Stimulated activated CD8-positive, alpha-beta memory T cell treated with anti-CD3 and anti-CD28 coated beads, Interleukin-2, amount 100 ng/mL, for 48 hours (primary cell): ENCODE measurements around the gene CSNK2B.
A peak's percentile ranks its signal among the peaks of the same experiment; 100 is the strongest.

Experiments used
- DNase-seq, 2 donors: peaks; one replicate each; pipeline ENCODE4 v3.0.0-alpha.2; 2020; ENCODE audit warnings: low read depth in 2 of 2

Gene CSNK2B

DNA sequence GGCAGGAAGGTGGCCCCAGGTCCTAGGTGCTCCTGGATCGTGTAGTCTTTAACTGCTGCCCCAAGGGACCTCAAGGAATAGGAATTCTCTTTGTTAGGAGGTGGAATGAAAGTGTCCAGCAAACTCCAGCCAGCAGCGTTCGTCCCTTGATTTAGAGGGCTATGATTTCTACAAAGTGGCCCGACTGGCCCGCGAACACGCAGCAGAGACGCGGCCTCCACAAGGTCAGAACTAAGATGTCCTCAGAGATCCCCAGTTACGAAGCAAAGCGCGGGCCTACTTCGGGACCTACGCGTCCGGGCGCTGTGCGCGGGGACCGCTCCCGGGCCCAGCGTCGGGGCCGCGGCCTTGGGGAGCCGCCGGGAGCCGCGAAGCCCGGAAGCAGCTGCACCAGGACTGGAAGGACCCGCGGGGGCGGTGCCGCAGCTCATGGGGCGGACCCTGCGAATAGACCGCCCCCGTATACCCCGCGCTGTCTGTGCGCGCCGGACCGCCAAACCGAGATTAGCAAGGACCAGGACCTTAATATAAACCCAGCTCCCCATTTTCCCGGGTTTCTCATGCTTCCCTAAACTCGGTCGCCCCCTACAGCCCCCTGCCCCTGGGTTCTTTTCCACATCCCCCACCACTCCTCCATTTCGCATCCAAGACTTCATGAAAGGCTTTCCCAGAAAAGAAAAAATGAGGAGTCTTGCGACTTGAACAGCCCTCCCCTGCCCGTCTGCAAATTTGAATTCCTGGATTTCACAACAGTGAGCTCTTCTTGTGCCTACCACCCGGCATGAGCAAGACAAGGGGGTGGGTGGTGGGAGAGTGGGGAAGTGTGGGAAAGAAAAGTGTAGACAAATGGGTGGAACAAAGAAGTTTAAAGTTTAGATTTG, 5.3 kb upstream of the CSNK2B start, which contains the start of gene C6orf47:
Gene C6orf47, minus strand, starts transcription at position 398 of the 881 bp plus-strand sequence. CDS start 831 bp downstream, outside the sequence.
- DNase-seq, result peak; percentile 75 to 81

DNA sequence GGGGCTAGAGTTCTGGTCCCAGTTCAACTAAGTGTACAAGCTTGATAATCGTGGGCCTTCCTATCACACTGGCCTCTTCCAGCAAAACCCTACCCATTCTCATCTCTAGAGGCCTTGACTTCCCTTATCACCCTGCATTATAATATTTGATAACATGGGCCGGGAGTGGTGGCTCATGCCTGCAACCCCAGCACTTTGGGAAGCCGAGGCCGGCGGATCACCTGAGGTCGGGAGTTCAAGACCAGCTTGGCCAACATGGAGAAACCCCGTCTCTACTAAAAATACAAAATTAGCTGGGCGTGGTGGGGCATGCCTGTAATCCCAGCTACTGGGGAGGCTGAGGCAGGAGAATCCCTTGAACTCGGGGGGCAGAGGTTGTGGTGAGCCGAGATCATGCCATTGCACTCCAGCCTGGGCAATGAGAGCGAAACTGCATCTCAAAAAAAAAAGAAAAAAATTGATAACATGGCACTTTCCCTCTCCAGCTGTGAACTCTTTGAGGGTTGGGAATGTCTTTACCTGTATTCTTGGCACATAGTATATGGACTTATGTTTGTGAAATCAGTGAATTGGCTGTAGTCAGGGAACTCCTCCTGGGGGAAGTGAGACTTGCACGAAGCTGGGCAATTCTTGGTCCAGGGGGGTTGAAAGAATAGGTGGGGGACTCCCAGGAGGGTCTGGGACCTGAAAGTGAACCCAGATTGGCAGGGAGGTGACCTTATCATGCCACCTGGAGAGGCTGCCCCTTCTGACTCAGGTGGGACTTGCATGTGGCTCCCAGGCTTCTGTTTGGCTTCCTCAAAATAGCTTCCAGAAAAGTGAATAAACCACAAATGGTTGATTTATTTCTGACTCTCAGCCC, 4.4 kb upstream of the CSNK2B start:
- DNase-seq, result no peak

DNA sequence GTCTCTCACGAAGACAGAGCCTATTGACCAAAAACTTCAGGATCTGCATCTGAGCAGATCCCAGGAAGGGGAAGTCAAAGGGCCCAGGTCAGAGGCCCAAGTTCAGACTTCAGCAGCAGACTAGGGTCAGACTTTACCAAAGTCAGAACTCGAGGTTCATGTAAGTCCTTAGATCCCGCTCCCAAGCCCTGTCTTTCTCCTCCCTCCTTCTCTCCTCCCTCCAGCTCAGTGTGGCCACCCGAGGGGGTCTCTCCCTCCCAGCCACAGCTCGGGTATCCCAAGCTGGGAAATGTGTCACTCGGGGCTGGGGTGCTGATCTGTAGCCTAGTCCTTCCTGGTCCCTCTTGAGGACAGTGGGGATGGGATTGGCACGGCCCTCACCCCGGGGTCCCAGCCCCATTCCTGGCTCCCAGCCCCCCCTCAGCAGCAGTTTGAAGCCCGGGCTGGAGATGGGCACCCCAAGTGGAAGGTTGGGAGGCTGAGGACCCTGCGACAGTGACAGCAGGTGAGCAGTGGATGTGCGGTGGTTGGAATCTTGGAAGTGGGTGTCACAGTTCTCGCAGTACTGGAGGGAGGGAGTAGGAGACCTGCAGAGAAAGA, 3.7 kb upstream of the CSNK2B start:
- DNase-seq, result no peak

DNA sequence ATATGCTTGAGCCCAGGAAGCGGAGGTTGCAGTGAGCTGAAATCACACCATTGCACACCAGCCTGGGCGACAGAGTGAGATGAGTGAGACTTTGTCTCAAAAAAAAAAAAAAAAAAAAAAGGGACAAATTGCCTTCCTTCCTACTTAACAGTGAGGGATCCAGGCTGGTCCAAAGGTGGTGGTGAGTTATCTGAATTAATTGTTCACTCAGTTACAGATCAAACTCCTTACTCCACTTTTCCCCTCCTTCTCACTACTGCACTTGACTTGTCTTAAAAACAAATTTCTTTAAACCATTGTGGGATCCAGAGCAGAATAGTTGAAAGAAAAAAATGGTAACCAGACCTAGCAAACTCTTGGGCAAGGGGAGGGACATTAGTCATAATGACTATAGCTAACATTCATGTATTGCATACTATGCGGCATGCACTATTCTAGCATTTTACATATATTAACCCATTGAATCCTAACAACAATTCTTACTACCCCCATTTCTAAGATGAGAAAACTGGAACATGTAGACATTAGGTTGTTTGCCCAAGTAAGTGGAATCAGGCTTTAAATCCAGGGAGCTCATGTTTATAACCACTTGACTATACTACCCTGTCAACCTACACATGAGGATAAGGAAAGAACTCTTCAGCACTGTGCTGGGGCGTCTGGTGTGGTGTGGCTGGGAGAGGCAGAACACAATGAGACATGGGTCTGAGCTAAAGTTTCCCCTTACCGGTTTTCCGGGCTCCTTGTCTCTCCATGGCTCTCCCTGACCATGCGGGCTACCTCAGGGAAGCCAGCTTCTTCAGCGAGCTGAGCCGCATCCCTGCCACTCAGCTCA, 2.5 kb upstream of the CSNK2B start:
- no peak for DNase-seq

DNA sequence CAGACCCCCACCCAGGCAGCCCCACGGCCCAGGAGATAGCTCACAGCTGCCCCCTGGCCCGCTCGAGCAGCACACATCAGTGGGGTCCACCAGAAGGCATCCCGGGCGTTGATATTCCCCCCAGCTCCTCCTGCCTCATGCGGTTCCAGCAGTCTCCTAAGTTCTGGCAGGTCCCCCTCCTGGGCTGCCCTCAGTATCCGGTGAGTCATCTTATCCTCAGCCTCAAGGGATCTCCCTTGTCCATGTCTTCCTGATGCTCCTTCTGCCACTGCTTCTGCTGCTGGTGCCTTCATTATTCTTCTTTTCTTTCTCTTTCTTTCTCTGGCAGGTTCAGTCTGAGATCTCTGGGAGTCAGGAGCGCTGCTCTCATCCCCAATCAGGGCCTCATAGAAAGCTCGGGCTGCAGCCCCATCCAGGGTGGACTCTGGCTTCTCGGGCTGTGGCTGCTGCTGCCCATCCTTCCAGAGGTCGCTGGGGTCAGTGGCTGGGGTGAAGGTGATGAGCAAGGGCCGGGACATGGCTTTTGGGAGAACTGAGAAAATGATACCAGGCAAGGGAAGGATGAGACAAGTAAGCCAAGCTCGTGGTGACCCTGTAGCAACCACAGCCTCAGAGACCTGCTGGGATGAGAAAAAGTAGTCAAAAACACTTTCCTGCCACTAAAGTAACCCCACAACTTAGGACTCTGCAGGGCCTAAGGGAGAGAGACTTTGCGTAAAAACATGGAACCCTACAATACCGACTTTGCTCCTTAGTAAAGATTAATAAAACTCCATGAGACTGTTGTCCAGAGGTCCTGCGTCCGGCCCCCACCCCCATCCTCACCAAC, 1.7 kb upstream of the CSNK2B start:
- DNase-seq, result no peak

DNA sequence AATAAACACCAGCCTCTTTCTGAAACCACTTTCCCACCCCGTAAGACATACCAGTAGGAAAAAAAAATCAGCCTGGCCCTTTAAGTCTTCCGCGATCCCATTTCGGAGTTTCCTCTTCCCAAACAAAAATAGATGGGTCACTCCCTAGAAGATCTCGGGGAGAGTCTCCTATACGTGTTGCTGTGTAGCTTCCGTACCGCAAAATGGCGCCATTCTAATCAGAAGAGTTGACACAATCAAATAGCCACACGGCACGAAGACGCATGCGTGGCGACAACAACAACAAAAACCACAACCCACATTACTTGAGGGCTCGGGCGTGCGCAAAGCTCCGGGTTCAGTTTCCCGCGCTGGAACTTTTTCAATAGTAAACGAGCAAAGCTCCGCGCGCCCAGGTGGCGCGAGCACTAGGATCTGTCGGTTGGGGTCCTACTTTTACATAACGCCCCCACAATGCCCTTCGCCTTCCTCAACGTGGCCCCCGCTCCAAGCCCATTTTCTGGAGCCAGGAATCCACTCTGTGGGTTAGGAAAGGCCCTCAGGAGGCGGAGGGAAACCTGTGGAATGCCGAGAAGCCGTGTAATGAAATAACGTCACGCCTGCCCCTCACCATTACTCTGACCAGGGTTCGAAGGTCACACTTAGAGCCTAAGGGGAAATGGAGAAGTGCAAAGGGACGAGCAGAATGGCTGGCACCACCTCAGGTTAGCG, 935 bp upstream of the CSNK2B start, which contains the start of gene GPANK1:
Gene GPANK1, minus strand, starts transcription at position 208 of the 711 bp plus-strand sequence. CDS start 519 bp downstream, outside the sequence.
- DNase-seq, result peak; percentile 77 to 83

DNA sequence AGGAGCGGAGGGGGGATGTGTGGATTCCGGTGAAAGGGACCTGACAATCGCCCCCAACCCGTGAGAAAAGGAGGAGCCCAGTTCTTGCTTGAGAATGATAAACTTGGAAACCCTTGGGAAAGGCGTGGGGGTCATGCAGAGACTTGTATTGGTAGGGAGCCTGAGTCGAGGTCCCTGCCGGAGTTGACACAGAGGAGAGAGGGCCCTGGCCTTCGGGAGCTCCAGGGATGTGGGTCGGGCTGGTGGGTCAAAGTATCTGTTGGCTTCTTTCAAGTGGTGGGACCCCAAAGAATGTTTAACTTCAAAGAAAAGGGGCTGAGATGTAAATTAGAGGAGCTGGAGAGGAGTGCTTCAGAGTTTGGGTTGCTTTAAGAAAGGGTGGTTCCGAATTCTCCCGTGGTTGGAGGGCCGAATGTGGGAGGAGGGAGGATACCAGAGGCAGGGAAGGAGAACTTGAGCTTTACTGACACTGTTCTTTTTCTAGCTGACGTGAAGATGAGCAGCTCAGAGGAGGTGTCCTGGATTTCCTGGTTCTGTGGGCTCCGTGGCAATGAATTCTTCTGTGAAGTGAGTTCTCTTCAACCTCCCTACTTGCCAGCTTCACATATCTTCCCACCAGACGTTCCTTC, 571 bp downstream of the CSNK2B start:
- DNase-seq, result no peak

DNA sequence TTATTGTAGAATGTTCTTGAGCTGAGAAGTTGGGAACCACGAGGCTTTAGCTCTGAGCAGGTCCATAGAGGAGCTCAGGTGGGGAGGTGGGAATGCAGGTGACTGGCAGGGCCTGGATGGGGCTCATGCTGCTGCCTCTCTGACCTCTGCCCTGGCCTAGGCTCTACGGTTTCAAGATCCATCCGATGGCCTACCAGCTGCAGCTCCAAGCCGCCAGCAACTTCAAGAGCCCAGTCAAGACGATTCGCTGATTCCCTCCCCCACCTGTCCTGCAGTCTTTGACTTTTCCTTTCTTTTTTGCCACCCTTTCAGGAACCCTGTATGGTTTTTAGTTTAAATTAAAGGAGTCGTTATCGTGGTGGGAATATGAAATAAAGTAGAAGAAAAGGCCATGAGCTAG, 3.8 kb downstream of the CSNK2B start, which contains the start of gene LY6G5B:
Gene LY6G5B, plus strand, starts transcription at position 301 of the 400 bp plus-strand sequence. CDS start 975 bp downstream, outside the sequence.
- no peak for DNase-seq

DNA sequence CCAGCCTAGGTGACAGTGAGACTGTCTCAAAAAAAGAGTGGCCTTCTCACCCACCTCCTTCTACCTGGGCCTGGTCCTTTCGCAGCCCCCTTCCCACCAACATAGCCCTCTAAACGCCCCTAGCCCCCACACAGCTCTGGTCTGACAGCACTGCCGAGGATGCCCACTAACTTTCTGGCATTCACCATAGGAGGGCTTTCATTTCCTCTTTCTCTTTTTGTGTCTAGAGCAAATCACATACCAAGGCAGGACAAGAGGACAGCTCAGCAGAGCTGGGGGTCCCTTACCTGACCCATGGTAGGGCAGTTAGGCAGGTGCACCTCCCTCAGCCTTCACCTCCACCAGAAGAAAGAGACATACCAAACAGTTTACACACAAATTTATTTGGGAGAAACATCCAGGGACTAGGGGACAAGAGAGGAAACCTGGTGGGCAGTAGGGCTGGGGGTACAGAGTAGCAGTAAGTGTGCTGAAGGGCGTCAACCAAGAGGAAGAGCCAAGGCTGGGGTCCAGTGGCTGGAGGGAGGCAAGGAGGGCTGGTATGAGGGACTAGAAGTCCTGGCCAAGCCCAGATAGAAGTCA, 10.5 kb downstream of the CSNK2B start:
- DNase-seq, result no peak

DNA sequence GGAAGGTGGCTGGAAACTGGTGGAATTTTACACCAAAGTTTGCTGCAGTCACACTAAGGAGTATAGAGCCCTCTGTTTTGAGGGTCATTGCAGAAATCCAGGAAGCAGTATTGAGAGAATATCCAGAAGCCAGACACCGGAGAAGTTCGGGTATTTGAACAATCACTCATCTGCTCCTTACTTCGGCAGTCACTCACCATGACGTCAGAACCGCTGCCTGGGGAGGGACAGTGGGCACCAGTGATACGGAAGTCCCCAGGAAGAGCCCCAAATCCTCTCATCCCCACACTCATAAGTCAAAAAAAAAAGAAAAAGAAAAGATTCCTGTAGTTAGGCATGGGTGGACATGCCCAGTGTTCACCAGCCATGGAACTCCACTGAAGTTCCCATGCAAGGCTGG, 11.0 kb downstream of the CSNK2B start:
- no peak for DNase-seq

DNA sequence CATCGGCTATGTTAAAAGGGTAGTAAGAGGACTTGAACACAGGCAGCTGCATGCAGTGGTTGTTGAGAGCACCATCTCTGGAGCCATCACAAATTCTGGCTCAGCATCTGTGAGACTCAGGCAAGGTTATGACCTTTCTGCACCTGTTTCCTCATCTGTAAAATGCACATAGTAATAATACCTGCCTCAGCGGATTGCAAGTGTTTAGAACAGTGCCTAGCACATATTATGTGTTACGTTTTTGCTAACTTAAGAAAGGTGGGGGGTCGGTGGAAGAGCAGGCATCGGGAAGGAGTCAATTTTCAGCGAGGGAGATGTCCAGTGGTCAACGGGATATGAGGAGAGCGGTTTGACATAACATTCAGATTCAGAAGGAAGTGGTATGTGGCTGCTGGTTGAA, 12.1 kb downstream of the CSNK2B start:
- no peak for DNase-seq

DNA sequence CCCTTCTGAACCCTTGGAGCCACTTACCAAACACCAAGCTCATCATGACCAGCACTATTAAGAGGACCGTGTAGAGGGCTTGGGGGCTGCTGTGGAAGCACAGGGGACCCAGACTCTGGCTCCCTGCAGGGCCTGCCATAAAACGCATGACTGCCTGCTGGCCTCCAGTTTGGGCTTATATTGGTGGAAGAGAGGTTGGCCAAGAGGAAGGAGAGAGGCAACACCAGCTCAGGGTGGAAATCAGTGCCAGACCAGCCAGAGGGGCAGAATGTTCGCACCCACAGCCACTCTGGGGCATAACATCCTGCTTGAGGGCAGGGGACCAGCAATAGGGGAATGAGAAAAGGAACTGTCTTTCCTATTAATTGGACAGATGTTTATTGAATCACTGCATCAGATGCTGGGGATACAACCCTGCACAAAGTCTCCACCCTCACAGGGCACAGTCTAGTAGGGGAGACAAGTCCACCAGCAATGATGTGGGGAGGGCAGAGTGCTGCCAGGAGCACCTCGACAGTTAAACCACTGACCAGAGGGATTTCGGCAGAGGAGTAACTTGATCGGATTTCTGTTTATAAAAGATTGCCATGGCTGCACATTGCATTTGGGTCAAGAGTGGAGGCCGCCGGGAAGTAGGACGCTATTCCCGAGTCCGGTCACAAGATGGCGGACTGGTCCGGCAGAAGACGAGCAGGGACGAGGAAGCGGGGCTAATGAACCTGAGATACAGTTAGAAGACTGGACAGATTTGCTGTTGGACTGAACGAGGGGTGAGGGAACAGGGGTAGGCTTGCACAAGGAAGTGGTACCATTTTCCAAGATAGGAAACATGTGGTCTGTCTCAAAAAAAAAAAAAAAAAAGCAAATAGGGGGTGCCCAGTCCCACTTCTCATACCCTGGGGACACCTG, 14.6 kb downstream of the CSNK2B start, which contains the start of gene LY6G5C:
Gene LY6G5C, minus strand, starts transcription at position 842 of the 909 bp plus-strand sequence. Its CDS starts 694 bp downstream, at position 148.
- peak in 1 of 2 donors; percentile 39 for DNase-seq

DNA sequence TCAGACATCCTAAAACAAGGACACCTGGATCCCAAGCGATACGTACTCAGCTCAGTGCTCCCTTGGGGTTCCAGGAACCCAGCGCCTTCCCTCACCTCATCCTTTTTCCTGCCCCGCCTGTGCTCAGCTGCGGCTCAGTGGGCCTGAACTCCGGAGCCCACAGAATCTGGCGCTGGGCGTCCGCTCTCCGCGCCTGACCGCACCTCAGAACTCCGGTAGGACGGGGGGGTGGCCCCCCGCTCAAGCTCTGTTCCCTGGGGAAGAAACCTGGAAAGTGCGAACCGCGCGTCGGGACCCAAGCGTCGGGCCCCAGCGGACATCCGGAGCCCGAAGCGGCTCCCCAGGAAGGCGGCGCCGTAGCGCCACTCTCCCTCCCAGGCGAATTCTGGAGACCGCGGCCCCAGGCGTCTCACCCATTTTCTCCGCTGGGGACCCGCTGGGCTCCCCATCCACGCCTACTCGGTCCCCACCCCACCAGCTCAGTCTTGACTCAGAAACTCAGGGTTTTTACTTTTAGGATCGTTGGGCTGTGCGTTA, 15.3 kb downstream of the CSNK2B start:
- peak in 1 of 2 donors; percentile 37 for DNase-seq

DNA sequence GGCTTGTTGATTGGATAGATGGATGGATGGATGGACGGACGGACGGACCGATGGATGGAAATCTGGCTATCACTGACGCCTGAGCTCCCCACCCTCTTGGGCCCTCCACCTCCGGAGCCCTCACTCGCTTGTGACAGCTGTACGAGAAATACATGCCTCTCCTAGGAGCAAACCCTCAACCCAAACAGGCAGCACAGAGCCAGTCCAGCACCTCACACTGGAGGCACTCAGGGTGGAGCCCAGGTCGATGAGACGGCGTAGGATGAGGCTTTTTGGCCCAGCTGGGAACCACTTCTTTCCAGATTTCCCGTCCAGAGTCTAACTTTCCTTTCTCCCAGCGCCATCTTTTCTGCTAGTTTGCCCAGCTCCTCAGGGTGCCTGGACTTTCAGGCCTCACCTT, 17.7 kb downstream of the CSNK2B start:
- DNase-seq, result no peak

DNA sequence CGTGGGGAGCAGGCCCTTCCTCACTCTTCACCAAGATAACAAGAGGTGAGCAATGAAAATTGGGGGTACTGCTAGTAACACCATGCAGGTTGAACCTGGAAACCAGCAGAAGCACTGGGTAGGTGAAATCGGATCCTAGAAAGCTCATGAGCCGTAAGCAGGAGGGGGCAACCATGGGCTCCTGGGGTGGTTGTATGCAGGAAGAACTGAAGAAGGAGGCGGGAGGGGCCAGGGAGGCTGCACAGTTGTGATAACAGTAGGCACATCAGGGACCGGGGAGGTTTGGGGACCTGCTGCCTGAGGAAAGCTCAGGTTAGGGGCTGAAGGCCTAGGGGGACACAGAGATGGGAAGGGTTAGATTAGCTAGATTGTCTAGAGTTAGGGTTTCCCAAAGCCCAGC, 20.6 kb downstream of the CSNK2B start:
- DNase-seq, result no peak

DNA sequence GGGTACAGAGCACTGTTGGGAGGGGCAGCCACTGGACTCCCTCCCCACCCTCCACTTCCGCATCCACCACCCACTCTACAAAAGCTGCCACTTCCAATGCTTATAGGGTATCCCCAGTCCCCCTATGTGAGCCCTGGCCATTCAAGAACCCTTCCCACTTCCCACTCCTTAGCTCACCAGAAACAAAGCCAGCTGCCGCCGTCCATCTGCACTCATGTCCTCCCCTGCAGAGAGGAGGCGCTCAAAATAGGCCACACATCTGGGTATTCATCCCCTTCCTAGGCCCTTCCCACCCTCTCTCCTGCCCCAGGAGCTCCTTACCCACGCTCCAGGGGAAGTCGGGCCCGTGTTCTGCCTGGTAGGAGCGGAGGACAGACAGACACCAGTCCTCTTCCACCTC, 21.4 kb downstream of the CSNK2B start:
- DNase-seq, result no peak
